Measurements from ENCODE around the gene PTPRF.

PTPRF gene

DNA sequence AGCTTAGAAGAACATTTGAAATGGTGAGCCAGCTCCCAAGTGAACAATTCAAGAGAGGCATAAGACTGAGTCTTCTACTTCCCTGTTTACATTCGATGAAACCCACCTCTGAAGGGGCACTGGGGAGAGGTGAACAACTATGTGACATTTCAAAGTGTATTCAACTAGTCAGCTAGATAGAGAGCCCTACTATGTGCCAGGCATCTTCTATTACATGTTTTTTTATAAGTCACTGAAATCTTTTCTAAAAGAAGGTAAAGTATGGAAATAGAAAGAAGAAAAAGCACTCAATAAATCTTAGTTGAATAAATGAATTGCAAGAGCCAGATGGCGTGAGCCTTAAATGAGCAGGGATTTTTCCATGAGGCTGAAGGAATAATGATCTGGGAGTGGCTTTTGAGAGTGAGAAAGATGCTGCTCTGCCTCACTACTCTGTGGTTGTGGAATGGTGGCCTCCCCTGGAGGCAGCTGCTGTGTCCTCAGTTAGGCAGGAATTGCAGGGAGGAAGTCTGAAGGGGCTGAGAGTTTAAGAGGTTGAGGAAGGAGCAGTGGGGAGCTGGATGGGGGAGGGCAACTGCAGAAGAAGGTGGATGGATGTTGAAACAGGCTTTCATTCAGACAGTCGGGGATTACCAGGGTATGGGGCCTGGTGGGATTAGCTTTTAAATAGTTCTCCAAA, 10.4 kb upstream of the PTPRF start:
- no peak for DNase-seq (ENCODE audit: low read depth)
- no peak overlapping the region for H3K4me3 ChIP-seq (ENCODE audit: low read depth, low read length)
- TF ChIP-seq POLR2A (IDR thresholded peaks at IDR 0.05; ENCODE audit: extremely low read depth, insufficient read length) = no peak

DNA sequence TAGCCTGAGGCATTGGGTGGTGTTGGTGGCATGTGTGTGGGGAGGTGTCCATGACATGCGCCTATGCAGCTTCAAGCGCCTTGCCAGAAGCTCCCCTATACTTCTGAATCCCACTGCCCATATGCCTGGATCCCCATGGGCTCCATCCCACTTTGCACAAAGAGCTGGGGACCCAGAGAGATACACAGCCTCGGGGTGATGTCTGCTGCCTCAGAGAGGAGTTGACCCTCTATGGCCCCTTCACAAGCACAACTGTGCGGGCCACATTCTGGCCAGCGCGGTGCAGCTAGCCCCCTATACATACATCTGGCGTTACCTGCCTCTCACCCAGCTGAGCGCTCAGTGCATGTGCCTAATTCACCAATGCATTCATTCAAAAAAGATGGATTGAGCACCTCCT, 9.6 kb upstream of the PTPRF start:
- DNase-seq (ENCODE audit: low read depth) = no peak
- H3K4me3 ChIP-seq (ENCODE audit: low read depth, low read length) = no peak overlapping the region
- TF ChIP-seq, protein P1, sequence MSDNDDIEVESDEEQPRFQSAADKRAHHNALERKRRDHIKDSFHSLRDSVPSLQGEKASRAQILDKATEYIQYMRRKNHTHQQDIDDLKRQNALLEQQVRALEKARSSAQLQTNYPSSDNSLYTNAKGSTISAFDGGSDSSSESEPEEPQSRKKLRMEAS (IDR thresholded peaks at IDR 0.05; ENCODE audit: low read depth, low read length) = no peak
- TF ChIP-seq CTCF (IDR thresholded peaks at IDR 0.05; ENCODE audit: low read depth, low read length) (no peak), POLR2A (IDR thresholded peaks at IDR 0.05; ENCODE audit: extremely low read depth, insufficient read length) (no peak), MYC (IDR thresholded peaks at IDR 0.05; ENCODE audit: low read depth, low read length) (no peak)

DNA sequence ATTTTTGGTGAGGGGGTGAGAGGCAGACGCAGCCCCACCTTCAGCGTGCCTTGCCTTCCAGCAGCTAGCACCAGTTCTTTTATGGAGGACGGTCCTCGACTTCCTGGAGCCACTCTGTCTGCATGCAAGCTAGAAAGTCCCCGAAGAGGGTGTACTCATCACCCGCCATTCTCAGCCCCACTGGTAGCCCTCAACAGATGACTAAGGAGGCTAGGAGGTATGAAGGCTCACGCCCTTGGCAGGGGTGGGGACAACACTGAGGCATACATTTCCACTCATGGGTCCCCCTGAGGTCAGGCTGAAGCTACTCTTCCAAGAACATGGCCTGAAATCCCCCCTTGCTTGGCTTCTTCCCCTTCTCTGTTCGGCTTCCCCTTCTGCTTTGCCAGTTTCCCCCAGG, 8.9 kb upstream of the PTPRF start:
- TF ChIP-seq, protein P1 (IDR thresholded peaks at IDR 0.05; ENCODE audit: low read depth, low read length) = no peak
- TF ChIP-seq MYC (IDR thresholded peaks at IDR 0.05; ENCODE audit: low read depth, low read length) = no peak
- no peak for TF ChIP-seq CTCF (IDR thresholded peaks at IDR 0.05; ENCODE audit: low read depth, low read length)
- TF ChIP-seq POLR2A (IDR thresholded peaks at IDR 0.05; ENCODE audit: extremely low read depth, insufficient read length) = no peak
- no peak overlapping the region for H3K4me3 ChIP-seq (ENCODE audit: low read depth, low read length)
- DNase-seq (ENCODE audit: low read depth) = no peak

GRCh38 chr1:43522431-43522775, 8.3 kb upstream of the PTPRF start:
- no peak overlapping the region for H3K4me3 ChIP-seq (ENCODE audit: low read depth, low read length)
- TF ChIP-seq MYC (IDR thresholded peaks at IDR 0.05; ENCODE audit: low read depth, low read length) (no peak), CTCF (IDR thresholded peaks at IDR 0.05; ENCODE audit: low read depth, low read length) (no peak), POLR2A (IDR thresholded peaks at IDR 0.05; ENCODE audit: extremely low read depth, insufficient read length) (no peak)
- TF ChIP-seq, protein P1 (IDR thresholded peaks at IDR 0.05; ENCODE audit: low read depth, low read length) = no peak
- no peak for DNase-seq (ENCODE audit: low read depth)

- H3K4me3 ChIP-seq (ENCODE audit: low read depth, low read length) = no peak overlapping the region
- TF ChIP-seq MYC (IDR thresholded peaks at IDR 0.05; ENCODE audit: low read depth, low read length) = no peak
- no peak for TF ChIP-seq CTCF (IDR thresholded peaks at IDR 0.05; ENCODE audit: low read depth, low read length)
- no peak for TF ChIP-seq POLR2A (IDR thresholded peaks at IDR 0.05; ENCODE audit: extremely low read depth, insufficient read length)
- TF ChIP-seq, protein P1 (IDR thresholded peaks at IDR 0.05; ENCODE audit: low read depth, low read length) = no peak
- DNase-seq (ENCODE audit: low read depth) = no peak
These were observed 7.8 kb upstream of the PTPRF start for GRCh38 chr1:43522776-43523480.

GRCh38 chr1:43524804-43525203, 5.9 kb upstream of the PTPRF start:
- TF ChIP-seq MYC (IDR thresholded peaks at IDR 0.05; ENCODE audit: low read depth, low read length) (no peak), POLR2A (IDR thresholded peaks at IDR 0.05; ENCODE audit: extremely low read depth, insufficient read length) (no peak), CTCF (IDR thresholded peaks at IDR 0.05; ENCODE audit: low read depth, low read length) (no peak)
- TF ChIP-seq, protein P1 (IDR thresholded peaks at IDR 0.05; ENCODE audit: low read depth, low read length) = no peak
- H3K4me3 ChIP-seq (ENCODE audit: low read depth, low read length) = no peak overlapping the region
- no peak for DNase-seq (ENCODE audit: low read depth)
